Umbilical cord (tissue), 2 donors: ENCODE results near the gene AHNAK. TPM values are rescaled to one million over a fixed set of nuclear protein-coding genes. Genes with fewer than 3 reads are reported as not detected.
"Not testable (repeated sequence)": the region's sequence is repeated elsewhere in the genome, so short reads cannot be mapped to it uniquely, and the experiment has no call there.

ENCODE experiments used
- DNase-seq: peaks from one replicate; pipeline ENCODE4 v3.0.0-alpha.2; 2015; ENCODE audit warnings: low spot score
- total RNA-seq: library from RNA; depleted of rRNA; stranded (reverse); fragments of >200 nt; gene quantifications from one replicate; pipeline ENCODE4 v1.2.3, GENCODE V29; 2014; ENCODE audit warnings: low replicate concordance; ENCODE audit not compliant: insufficient read depth

AHNAK gene
- total RNA-seq, 1 donor from 2014 or later = 550 TPM

DNA sequence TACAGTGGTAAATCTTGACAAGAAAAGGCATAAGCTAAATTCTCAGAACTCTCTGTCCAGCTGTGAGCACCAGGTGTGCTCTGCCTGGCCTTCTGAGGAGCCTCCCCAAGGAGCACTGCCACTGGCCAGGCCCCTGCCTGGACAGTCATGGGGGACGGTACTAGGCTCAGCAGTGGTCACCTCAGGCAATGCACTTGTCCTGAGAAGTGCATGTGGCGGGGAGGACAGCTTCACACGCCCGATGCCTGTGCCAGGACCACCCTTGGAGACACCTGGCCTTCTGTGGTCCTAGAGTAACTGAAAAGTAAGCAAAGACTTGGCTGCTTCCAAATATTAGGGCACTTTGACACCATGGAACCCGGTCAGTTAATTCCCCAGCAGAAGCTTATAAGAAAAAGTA, 156.4 kb downstream of the AHNAK start:
- DNase-seq = no peak

DNA sequence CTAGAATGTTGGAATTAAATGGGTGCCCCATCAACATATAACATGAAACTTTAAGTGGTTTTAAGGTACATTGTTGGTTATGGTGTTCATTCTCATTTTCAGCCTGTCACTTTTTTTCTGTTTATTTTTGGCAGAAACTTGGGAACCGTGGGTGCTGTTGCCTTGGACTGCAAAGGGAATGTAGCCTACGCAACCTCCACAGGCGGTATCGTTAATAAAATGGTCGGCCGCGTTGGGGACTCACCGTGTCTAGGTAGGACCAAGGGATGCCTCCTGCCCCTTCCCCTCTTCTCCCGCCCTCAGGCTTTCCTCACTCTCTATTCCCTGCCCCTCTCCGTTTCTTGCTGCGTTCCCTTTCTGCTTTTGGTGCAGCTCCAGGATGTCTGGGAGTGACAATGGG, 157.6 kb downstream of the AHNAK start:
- DNase-seq = no peak

DNA sequence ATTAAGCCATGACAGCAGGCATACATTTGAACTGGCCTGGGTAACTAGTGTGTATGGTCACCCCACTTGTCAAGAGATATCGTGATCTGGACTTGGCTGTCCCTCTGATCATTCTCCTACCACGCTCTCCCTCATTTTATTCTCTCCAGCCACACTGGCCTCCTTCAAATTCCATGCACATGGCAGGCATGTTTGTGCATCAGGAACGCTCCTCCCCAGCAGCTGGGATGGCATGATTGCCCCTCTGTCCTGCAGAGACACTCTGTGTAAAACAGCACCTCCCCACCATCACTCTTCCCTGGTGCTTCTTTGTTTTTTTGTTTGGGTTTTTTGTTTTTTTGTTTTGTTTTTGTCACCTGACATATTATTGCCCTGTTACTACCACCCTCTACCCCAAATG, 159.2 kb downstream of the AHNAK start:
- DNase-seq = no peak

DNA sequence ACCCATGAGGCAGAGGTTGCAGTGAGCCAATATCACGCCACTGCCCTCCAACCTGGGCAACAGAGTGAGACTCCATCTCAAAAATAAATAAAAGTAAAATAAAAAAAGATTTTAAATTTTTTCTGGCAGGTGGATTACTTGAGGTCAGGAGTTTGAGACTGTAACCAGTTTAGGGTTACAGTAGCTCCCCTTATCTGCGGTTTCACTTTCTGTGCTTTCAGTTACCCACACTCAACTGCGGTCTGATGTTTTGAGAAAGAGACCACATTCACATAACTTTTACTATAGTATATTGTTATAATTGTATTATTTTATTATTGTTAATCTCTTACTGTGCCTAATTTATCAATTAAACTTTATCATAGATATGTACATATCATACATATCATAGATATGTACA, 160.5 kb downstream of the AHNAK start:
- DNase-seq = not testable (repeated sequence)

DNA sequence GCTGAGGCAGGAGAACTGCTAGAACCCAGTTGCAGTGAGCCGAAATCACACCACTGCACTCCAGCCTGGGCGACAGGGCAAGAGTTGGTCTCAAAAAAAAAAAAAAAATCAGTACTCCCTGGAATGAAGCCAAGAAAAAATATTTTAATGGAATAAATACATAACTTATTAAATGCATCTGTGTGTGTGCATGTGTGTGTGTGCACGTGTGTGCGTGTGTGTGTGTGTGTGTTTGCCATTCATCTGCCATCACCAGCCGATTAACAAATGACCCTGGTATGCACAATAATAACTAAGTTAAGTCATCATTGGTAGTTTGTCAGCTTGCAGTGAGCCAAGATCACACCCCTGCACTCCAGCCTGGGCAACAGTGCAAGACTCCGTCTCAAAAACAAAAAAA, 162.8 kb downstream of the AHNAK start:
- no peak for DNase-seq

Other genes starting within 250 kb of the AHNAK start
- gene SCGB1D4, start 247.7 kb downstream of the AHNAK start, total RNA-seq = not detected
- gene ASRGL1, start 209.4 kb downstream of the AHNAK start, total RNA-seq = 20.9 TPM
- not detected for gene SCGB1A1, start 127.8 kb downstream of the AHNAK start, total RNA-seq
- 944 TPM for gene EEF1G, start 27.1 kb upstream of the AHNAK start, total RNA-seq
- 2.4 TPM for gene TUT1, start 44.7 kb upstream of the AHNAK start, total RNA-seq
- gene MTA2, start 55.1 kb upstream of the AHNAK start, total RNA-seq = 58.3 TPM
- 41.7 TPM for gene EML3, start 66.0 kb upstream of the AHNAK start, total RNA-seq
- gene ROM1, start 66.5 kb upstream of the AHNAK start, total RNA-seq = 8.7 TPM
- gene B3GAT3, start 75.2 kb upstream of the AHNAK start, total RNA-seq = 7.9 TPM
- gene GANAB, start 99.8 kb upstream of the AHNAK start, total RNA-seq = 96.8 TPM
- 11.3 TPM for gene INTS5, start 106.5 kb upstream of the AHNAK start, total RNA-seq
- gene C11orf98, start 118.4 kb upstream of the AHNAK start, total RNA-seq = 14.2 TPM
- gene CSKMT, start 118.5 kb upstream of the AHNAK start, total RNA-seq = 3.1 TPM
- gene UQCC3, start 124.9 kb upstream of the AHNAK start, total RNA-seq = 2.9 TPM
- 0.72 TPM for gene LBHD1, start 125.5 kb upstream of the AHNAK start, total RNA-seq
- gene UBXN1, start 132.3 kb upstream of the AHNAK start, total RNA-seq = 98.0 TPM
- 3.1 TPM for gene LRRN4CL, start 142.7 kb upstream of the AHNAK start, total RNA-seq
- 6.3 TPM for gene BSCL2, start 160.6 kb upstream of the AHNAK start, total RNA-seq
- not detected for gene GNG3, start 160.9 kb upstream of the AHNAK start, total RNA-seq
- 13.5 TPM for gene HNRNPUL2, start 180.7 kb upstream of the AHNAK start, total RNA-seq
- 27.0 TPM for gene TTC9C, start 181.7 kb upstream of the AHNAK start, total RNA-seq
- gene ZBTB3, start 207.4 kb upstream of the AHNAK start, total RNA-seq = 6.5 TPM
- 24.6 TPM for gene POLR2G, start 214.8 kb upstream of the AHNAK start, total RNA-seq
- gene TAF6L, start 224.6 kb upstream of the AHNAK start, total RNA-seq = 10.1 TPM
- 11.1 TPM for gene TMEM179B, start 240.6 kb upstream of the AHNAK start, total RNA-seq
- gene TMEM223, start 245.2 kb upstream of the AHNAK start, total RNA-seq = 33.5 TPM